Loucy (cell line): ENCODE measurements around the gene TOR3A.
"Not testable (repeated sequence)": the region's sequence is repeated elsewhere in the genome, so short reads cannot be mapped to it uniquely, and the experiment has no call there.

Source experiments
- H2AFZ ChIP-seq: fragments of 200-600 bp; sonication (generic); 2 replicates; pipeline ENCODE4 v1.6.0; 2016; ENCODE audit warnings: antibody characterized with exemption, mild to moderate bottlenecking, low read length, moderate library complexity
- H3F3A ChIP-seq: fragments of 200-600 bp; 2 replicates; pipeline ENCODE4 v1.6.0; 2016; ENCODE audit warnings: antibody characterized with exemption, low read depth, mild to moderate bottlenecking
- H3K27me3 ChIP-seq: fragments of 200-600 bp; sonication (generic); 2 replicates; pipeline ENCODE4 v1.6.1; 2014; ENCODE audit warnings: low read length, mild to moderate bottlenecking; ENCODE audit not compliant: insufficient read depth, poor library complexity, severe bottlenecking
- H3K36me3 ChIP-seq: fragments of 200-600 bp; sonication (generic); 2 replicates; pipeline ENCODE4 v1.6.1; 2016; ENCODE audit warnings: low read length; ENCODE audit not compliant: insufficient read depth
- H3K4me1 ChIP-seq: fragments of 200-600 bp; sonication (generic); 2 replicates; pipeline ENCODE4 v1.5.1; 2014; ENCODE audit warnings: low read length, mild to moderate bottlenecking; ENCODE audit not compliant: insufficient read depth, poor library complexity, severe bottlenecking
- H3K4me2 ChIP-seq: fragments of 200-600 bp; sonication (generic); 2 replicates; pipeline ENCODE4 v1.6.0; 2014; ENCODE audit warnings: antibody characterized with exemption, low read length, low read depth, mild to moderate bottlenecking; ENCODE audit not compliant: poor library complexity, severe bottlenecking
- H3K4me3 ChIP-seq: fragments of 200-600 bp; sonication (generic); 2 replicates; pipeline ENCODE4 v1.5.1; 2014; ENCODE audit warnings: low read length, mild to moderate bottlenecking, mixed read lengths; ENCODE audit not compliant: poor library complexity, severe bottlenecking
- H3K79me2 ChIP-seq: fragments of 200-600 bp; sonication (generic); 2 replicates; pipeline ENCODE4 v1.6.1; 2014; ENCODE audit warnings: low read length; ENCODE audit not compliant: insufficient read depth
- H3K9ac ChIP-seq: fragments of 200-600 bp; sonication (generic); 2 replicates; pipeline ENCODE4 v1.6.0; 2014; ENCODE audit warnings: mild to moderate bottlenecking, low read depth, low read length, moderate library complexity; ENCODE audit not compliant: poor library complexity, severe bottlenecking
- H3K9me2 ChIP-seq: fragments of 200-600 bp; sonication (generic); replicated peaks from 2 replicates; pipeline ENCODE4 v1.6.1; 2016; ENCODE audit warnings: low read depth, low read length, mixed read lengths
- H3K9me3 ChIP-seq: fragments of 200-600 bp; sonication (generic); 2 replicates; pipeline ENCODE4 v1.6.1; 2014; ENCODE audit warnings: mild to moderate bottlenecking, antibody characterized with exemption, low read length, low read depth; ENCODE audit not compliant: insufficient read depth
- H4K20me1 ChIP-seq: fragments of 200-600 bp; sonication (generic); 2 replicates; pipeline ENCODE4 v1.6.0; 2014; ENCODE audit warnings: antibody characterized with exemption, low read length, mild to moderate bottlenecking; ENCODE audit not compliant: insufficient read depth, poor library complexity, severe bottlenecking
- EZH2phosphoT487 ChIP-seq: fragments of 200-600 bp; IDR thresholded peaks from 2 replicates; pipeline ENCODE4 v1.6.1; 2018; ENCODE audit warnings: antibody characterized with exemption, mild to moderate bottlenecking, moderate library complexity, borderline replicate concordance
- TF ChIP-seq, protein P1 (sequence below): fragments of 200-600 bp; sonication (generic); conservative IDR thresholded peaks from 2 replicates; pipeline ENCODE4 v1.5.1; 2014; ENCODE audit warnings: mild to moderate bottlenecking, antibody characterized with exemption, low read length

The TOR3A gene

DNA sequence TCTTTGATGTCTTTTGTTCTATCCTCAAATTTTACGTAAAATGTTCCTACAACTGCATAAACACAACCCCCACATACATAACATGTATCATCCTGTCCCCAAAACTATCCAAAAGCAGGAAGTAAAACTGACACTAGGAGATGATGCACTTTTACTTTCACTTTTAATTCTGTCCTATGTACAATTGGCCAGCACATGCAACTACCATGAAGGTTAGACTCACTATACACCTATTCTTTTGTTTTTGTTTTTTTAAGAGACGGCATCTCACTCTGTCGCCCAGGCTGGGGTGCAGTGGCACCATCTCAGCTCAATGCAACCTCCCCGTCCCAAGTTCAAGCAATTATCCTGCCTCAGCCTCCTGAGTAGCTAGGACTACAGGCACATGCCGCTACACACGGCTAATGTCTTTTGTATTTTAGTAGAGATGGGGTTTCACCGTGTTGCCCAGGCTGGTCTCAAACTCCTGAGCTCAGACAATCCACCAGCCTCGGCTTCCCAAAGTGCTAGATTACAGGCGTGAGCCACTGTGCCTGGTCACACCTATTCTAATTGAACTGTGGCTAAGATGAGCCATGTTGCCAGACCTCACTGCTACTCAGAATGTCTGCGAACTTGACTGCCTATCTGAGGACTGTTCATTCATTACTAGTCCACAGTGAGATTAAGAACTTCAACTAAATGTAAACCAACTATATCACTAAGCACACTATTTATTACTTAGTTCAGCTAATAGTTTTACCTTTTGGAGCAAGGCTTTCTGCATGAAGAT lies 48.0 kb downstream of the TOR3A start:
- H3K4me2 ChIP-seq = peak overlapping the region; percentile 68
- peak overlapping the region; percentile 56 for H3K4me3 ChIP-seq
- H3K27me3 ChIP-seq = no peaks in the 10 kb centered on the region
- TF ChIP-seq, protein P1, sequence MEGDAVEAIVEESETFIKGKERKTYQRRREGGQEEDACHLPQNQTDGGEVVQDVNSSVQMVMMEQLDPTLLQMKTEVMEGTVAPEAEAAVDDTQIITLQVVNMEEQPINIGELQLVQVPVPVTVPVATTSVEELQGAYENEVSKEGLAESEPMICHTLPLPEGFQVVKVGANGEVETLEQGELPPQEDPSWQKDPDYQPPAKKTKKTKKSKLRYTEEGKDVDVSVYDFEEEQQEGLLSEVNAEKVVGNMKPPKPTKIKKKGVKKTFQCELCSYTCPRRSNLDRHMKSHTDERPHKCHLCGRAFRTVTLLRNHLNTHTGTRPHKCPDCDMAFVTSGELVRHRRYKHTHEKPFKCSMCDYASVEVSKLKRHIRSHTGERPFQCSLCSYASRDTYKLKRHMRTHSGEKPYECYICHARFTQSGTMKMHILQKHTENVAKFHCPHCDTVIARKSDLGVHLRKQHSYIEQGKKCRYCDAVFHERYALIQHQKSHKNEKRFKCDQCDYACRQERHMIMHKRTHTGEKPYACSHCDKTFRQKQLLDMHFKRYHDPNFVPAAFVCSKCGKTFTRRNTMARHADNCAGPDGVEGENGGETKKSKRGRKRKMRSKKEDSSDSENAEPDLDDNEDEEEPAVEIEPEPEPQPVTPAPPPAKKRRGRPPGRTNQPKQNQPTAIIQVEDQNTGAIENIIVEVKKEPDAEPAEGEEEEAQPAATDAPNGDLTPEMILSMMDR = no peak
- no peak for TF ChIP-seq EZH2phosphoT487
- peak overlapping the region; percentile 46 for H3K9ac ChIP-seq
- H4K20me1 ChIP-seq = no peaks in the 10 kb centered on the region
- H2AFZ ChIP-seq = peak overlapping the region; percentile 24
- H3K79me2 ChIP-seq = 0 out of 2 replicates have a peak, but pooled peaks cover 3% of the 10 kb centered on the region
- peaks cover 17% of the 10 kb centered on the region; the same call in 1 of the 2 replicates for H3K36me3 ChIP-seq
- no peaks in the 10 kb centered on the region for H3K9me2 ChIP-seq
- H3K9me3 ChIP-seq = no peaks in the 10 kb centered on the region
- H3K4me1 ChIP-seq = peaks cover 12% of the 10 kb centered on the region
- no peaks in the 10 kb centered on the region for H3F3A ChIP-seq

GRCh38 chr1:179135168-179135567 lies 53.3 kb downstream of the TOR3A start:
- H3K79me2 ChIP-seq, H3K4me3 ChIP-seq: not testable (repeated sequence)

DNA sequence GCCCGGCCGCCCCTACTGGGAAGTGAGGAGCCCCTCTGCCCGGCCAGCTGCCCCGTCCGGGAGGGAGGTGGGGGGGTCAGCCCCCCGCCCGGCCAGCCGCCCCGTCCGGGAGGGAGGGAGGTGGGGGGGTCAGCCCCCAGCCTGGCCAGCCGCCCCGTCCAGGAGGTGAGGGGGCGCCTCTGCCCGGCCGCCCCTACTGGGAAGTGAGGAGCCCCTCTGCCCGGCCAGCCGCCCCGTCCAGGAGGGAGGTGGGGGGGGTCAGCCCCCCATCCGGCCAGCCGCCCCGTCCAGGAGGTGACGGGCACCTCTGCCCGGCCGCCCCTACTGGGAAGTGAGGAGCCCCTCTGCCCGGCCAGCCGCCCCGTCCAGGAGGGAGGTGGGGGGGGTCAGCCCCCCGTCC lies 53.8 kb downstream of the TOR3A start:
- peaks cover 11% of the 10 kb centered on the region; the same call in 1 of the 2 replicates for H3K79me2 ChIP-seq
- not testable (repeated sequence) for H3K4me2 ChIP-seq, H3K9ac ChIP-seq, H3K36me3 ChIP-seq, H3K27me3 ChIP-seq, H3K9me3 ChIP-seq, H2AFZ ChIP-seq, H3K4me3 ChIP-seq, H3K4me1 ChIP-seq, H3K9me2 ChIP-seq, H3F3A ChIP-seq, H4K20me1 ChIP-seq

More at GRCh38 chr1:179135168-179135567, 53.3 kb downstream of the TOR3A start:
- H4K20me1 ChIP-seq, H2AFZ ChIP-seq, H3K9me3 ChIP-seq, H3K4me1 ChIP-seq, H3K4me2 ChIP-seq, H3K9me2 ChIP-seq, H3F3A ChIP-seq, H3K27me3 ChIP-seq, H3K9ac ChIP-seq: not testable (repeated sequence)
- H3K36me3 ChIP-seq = peaks cover 11% of the 10 kb centered on the region; the same call in 1 of the 2 replicates

- H3K9ac ChIP-seq = no peak overlapping the region
- H3K9me3 ChIP-seq = no peaks in the 10 kb centered on the region
- peaks cover 11% of the 10 kb centered on the region; the same call in 1 of the 2 replicates for H3K79me2 ChIP-seq
- no peak overlapping the region for H3K4me2 ChIP-seq
- no peaks in the 10 kb centered on the region for H3K9me2 ChIP-seq
- H4K20me1 ChIP-seq = no peaks in the 10 kb centered on the region
- H3K4me1 ChIP-seq = peaks cover 17% of the 10 kb centered on the region
- no peaks in the 10 kb centered on the region for H3F3A ChIP-seq
- H3K36me3 ChIP-seq = no peaks in the 10 kb centered on the region
- no peak overlapping the region for H3K4me3 ChIP-seq
- H3K27me3 ChIP-seq = no peaks in the 10 kb centered on the region
- H2AFZ ChIP-seq = no peak overlapping the region
- no peak for TF ChIP-seq EZH2phosphoT487
- TF ChIP-seq, protein P1 = no peak
Measured at GRCh38 chr1:179137617-179138255, 55.9 kb downstream of the TOR3A start.

DNA sequence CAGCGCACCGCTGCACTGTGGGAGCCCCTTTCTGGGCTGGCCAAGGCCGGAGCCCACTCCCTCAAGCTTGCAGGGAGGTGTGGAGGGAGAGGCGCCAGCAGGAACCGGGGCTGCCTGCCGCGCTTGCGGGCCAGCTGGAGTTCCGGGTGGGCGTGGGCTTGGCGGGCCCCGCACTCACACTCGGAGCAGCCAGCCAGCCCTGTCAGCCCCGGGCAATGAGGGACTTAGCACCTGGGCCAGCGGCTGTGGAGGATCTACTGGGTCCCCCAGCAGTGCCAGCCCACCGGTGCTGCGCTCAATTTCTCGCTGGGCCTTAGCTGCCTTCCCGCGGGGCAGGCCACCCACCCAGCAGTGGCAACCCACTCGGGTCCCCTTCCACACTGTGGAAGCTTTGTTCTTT lies 56.9 kb downstream of the TOR3A start:
- not testable (repeated sequence) for H3K27me3 ChIP-seq, H3K4me2 ChIP-seq, H4K20me1 ChIP-seq, H2AFZ ChIP-seq, H3K9ac ChIP-seq, H3K36me3 ChIP-seq, H3K9me3 ChIP-seq, H3K9me2 ChIP-seq, H3F3A ChIP-seq, H3K4me3 ChIP-seq
- Histone ChIP-seq H3K4me1 (peaks cover 22% of the 10 kb centered on the region), H3K79me2 (peaks cover 12% of the 10 kb centered on the region; the same call in 1 of the 2 replicates)
